Psoas muscle (tissue), 8 donors: ENCODE results near the gene AP5Z1. TPM values are rescaled to one million over a fixed set of nuclear protein-coding genes. Genes with fewer than 3 reads are reported as not detected.
"Not testable (repeated sequence)": the region's sequence is repeated elsewhere in the genome, so short reads cannot be mapped to it uniquely, and the experiment has no call there.

Experiments
- ATAC-seq, 4 donors: fragments of 200-7000 bp; cut with Tn5 transposase; one replicate each; pipeline ENCODE4 v1.9.1; 2020; ENCODE audit warnings: moderate library complexity in 3 of 4, mild to moderate bottlenecking in 2 of 4
- DNase-seq, 2 donors: peaks; one replicate each; pipeline ENCODE4 v3.0.0-alpha.2; 2020
- H3K27ac ChIP-seq: fragments of 200-600 bp; one replicate; pipeline ENCODE4 v1.8.0; 2022
- H3K27me3 ChIP-seq, 3 donors: fragments of 200-600 bp in 1 of 3; one replicate each; pipeline versions ENCODE4 v1.6.1 to v1.8.0; 2013 to 2022; ENCODE audit warnings: low read length in 2 of 3, mild to moderate bottlenecking in 2 of 3, moderate library complexity in 1 of 3; ENCODE audit not compliant: insufficient read depth in 3 of 3
- H3K36me3 ChIP-seq, 2 donors: fragments of 200-600 bp in 1 of 2; one replicate each; pipeline versions ENCODE4 v1.6.1 to v1.8.0; 2013 to 2022; ENCODE audit warnings: low read depth in 1 of 2, mild to moderate bottlenecking in 1 of 2, moderate library complexity in 1 of 2; ENCODE audit not compliant: insufficient read depth in 1 of 2
- H3K4me1 ChIP-seq: fragments of 200-600 bp; one replicate; pipeline ENCODE4 v1.8.0; 2022
- H3K4me3 ChIP-seq: fragments of 200-600 bp; one replicate; pipeline ENCODE4 v1.8.0; 2022; ENCODE audit warnings: mild to moderate bottlenecking
- H3K9me3 ChIP-seq: fragments of 200-600 bp; one replicate; pipeline ENCODE4 v1.8.0; 2022
- WGBS, 3 donors: extraction: QIAGEN DNeasy Blood & Tissue Kit; methylation state at CpG; one replicate each; pipeline versions ENCODE4 v1.1.6 to v1.1.7; 2013; 5-methylcytosine and 5-hydroxymethylcytosine counted together
- intact Hi-C, 2 donors: fragments of 100-400 bp; cut with DNase I; formaldehyde crosslinking; loops; one replicate each; pipeline versions ENCODE4 v1.11.0 to v1.14.2; 2022
- polyA plus RNA-seq, 3 donors: library from polyadenylated mRNA; stranded (reverse); fragments of 200-250 nt; gene quantifications; one replicate each; pipeline ENCODE4 v1.2.3, GENCODE V29; 2013
- total RNA-seq, 4 donors: library from RNA; stranded (reverse); fragmentation: NEBNext Ultra II Directional in 2 of 4; extraction: Animal tissue kit (Norgen Biotek cat#: 25700) in 2 of 4; gene quantifications; one replicate each; pipeline versions ENCODE4 v1.2.1 to v1.2.4, GENCODE V29; 2021 to 2023
- TF ChIP-seq, protein P1 (sequence below): fragments of 200-600 bp; IDR thresholded peaks from one replicate; pipeline ENCODE4 v1.8.0; 2022; ENCODE audit warnings: antibody characterized with exemption
- donor health status: healthy with polysubstance abuse.
- donor health status: DM: no; HTN: no; CAD: no; lungs with moderate emphysema.
- donor health status: Bipolar disorder and iron deficiency.
- donor health status: healthy.
- donor health status: DM: yes; HTN: yes; CAD: no.
- donor health status: DM: no; HTN: no; CAD: no.
- donor health status: DM: no; HTN: no; CAD: no.
- donor health status: DM: yes; HTN: yes; CAD: no.

Gene AP5Z1
- total and polyA plus RNA-seq, 7 donors = 6.6 to 20.1 (median 12.1) TPM

DNA sequence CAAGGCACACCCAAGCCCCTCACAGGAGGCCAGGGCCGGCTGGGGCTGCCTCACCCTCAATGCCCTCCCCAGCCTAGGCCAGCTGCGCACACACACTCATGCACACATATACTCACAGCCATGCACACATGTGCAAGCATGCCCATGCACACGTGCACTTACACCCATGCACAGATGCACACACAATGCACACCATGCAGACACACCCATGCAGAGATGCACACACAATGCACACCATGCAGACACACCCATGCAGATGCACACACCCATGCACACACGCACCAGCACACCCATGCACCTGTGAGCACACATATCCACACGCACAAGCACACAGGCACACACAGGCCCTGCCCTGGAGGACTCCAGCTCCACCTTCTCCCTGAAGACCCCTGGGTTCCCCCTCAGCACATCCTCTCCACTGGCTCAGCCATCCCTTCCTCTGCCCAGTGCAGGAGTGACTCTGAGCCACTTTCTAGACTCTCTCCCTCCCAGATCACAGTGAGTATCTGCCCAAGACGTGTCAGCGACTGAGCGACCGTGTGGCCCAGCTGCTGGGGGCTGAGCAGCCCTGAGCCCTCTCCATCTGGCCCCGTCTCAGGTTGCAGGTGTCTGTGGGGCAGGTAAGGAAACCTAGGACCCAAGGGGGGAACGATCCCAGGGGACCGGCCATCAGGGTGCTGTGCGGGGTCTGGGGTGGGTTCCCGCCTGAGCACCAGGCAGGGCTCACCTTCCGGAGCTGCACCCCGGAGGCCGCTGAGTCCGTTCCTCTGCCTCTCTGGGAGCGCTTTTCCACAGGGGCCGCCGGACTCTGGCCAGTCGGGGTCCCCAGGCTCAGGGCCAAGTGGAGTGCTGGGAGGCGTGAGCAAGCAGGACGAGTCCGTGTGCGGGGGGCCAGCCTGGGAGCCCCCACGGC is 25.8 kb downstream of the AP5Z1 start:
- ATAC-seq (no peak), DNase-seq (no peak)
- Histone ChIP-seq H3K4me1 (no peaks in the 10 kb centered on the region), H3K9me3 (no peaks in the 10 kb centered on the region), H3K27ac (no peak overlapping the region), H3K4me3 (no peak overlapping the region), H3K27me3 (no peaks in the 10 kb centered on the region), H3K36me3 (no peaks in the 10 kb centered on the region)
- 80 to 86% (median 83%) methylated on average over 27 of the region's 27 CpGs for WGBS, 3 donors
- intact Hi-C loops = no loop called here
- TF ChIP-seq, protein P1, sequence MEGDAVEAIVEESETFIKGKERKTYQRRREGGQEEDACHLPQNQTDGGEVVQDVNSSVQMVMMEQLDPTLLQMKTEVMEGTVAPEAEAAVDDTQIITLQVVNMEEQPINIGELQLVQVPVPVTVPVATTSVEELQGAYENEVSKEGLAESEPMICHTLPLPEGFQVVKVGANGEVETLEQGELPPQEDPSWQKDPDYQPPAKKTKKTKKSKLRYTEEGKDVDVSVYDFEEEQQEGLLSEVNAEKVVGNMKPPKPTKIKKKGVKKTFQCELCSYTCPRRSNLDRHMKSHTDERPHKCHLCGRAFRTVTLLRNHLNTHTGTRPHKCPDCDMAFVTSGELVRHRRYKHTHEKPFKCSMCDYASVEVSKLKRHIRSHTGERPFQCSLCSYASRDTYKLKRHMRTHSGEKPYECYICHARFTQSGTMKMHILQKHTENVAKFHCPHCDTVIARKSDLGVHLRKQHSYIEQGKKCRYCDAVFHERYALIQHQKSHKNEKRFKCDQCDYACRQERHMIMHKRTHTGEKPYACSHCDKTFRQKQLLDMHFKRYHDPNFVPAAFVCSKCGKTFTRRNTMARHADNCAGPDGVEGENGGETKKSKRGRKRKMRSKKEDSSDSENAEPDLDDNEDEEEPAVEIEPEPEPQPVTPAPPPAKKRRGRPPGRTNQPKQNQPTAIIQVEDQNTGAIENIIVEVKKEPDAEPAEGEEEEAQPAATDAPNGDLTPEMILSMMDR = no peak

DNA sequence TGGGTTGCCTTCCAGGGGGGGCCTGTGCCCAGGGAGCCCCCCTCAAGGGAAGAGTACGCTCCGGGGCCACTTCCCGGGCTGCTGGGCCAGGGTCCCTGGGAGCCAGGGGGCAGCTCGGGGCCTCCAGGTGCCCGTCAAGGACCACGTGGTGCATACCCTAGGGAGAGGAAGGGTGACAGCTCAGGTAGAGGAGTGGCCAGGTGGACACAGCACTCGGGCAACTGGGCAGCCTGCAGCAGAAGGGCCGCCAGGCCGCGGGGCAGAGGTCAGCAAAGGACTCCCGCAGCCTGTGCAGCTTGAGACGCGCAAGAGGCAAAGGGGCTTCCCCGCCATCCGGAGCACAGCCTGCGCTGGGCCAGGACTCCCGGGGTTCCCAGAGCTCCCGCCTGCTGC is 26.4 kb downstream of the AP5Z1 start:
- WGBS, 3 donors = 81 to 86% (median 82%) methylated on average over 16 to 18 of the region's 18 CpGs
- TF ChIP-seq, protein P1 = no peak
- ATAC-seq (no peak), DNase-seq (no peak)
- Histone ChIP-seq H3K27me3 (peaks cover 0 to 5% (median 0%) of the 10 kb centered on the region in 3 donors), H3K4me3 (no peak overlapping the region), H3K4me1 (no peaks in the 10 kb centered on the region), H3K27ac (no peak overlapping the region), H3K36me3 (no peaks in the 10 kb centered on the region), H3K9me3 (no peaks in the 10 kb centered on the region)
- intact Hi-C loops = no loop called here

DNA sequence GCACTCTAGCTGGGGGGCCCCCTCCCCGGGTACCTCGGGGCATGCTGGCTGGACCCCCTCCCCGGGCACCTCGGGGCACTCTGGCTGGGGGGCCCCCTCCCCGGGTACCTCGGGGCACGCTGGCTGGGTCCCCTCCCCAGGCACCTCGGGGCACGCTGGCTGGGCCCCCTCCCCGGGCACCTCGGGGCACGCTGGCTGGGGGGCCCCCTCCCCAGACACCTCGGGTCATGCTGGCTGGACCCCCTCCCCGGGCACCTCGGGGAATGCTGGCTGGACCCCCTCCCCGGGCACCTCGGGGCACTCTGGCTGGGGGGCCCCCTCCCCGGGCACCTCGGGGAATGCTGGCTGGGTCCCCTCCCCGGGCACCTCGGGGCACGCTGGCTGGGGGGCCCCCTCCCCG is 27.2 kb downstream of the AP5Z1 start:
- not testable (repeated sequence) for ATAC-seq, H3K27me3 ChIP-seq
- WGBS, 3 donors = 87 to 93% (median 91%) methylated on average over 6 to 23 of the region's 23 CpGs

DNA sequence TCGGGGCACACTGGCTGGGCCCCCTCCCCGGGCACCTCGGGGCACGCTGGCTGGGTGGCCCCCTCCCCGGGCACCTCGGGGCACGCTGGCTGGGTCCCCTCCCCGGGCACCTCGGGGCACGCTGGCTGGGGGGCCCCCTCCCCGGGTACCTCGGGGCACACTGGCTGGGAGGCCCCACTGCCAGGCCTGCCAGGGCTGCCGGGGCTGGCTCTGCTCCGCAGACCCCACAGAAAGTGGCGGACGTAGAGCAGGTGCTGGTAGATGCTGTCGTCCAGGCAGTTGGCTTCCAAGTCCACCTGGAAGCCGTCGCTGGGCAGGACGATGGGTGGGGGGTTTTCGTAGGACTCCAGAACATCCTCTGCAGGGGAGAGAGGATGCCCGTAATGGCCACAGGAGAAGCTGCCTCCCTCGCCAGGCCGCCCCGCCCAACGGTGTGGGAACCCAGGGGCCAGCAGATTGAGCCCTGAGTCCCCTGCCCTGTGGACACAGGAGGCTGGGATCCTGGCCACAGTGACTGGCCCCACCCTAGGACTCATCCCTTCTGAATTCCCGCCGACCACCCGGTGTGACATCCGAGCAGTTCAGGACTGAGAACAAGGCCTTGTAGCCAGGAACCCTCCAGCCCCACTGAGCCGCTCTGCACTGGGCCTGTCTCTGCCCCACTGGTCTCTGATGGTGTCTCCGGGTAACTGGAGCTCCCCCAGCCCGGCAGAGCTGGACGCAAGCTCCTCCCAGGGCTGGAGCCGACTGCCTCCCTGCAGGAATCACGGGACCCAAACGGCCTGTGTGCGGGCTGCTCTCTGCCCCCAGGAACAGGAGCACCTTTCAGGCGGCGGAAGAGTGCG is 28.2 kb downstream of the AP5Z1 start:
- Histone ChIP-seq H3K9me3 (no peaks in the 10 kb centered on the region), H3K36me3 (no peaks in the 10 kb centered on the region), H3K4me1 (no peaks in the 10 kb centered on the region), H3K4me3 (no peak overlapping the region), H3K27ac (no peak overlapping the region), H3K27me3 (peaks cover 0 to 5% (median 0%) of the 10 kb centered on the region in 3 donors)
- intact Hi-C loops = no loop called here
- TF ChIP-seq, protein P1 = no peak
- ATAC-seq (no peak), DNase-seq (no peak)
- WGBS, 3 donors = 62 to 66% (median 65%) methylated on average over 32 to 41 of the region's 41 CpGs

More for the DNA sequence above, 27.2 kb downstream of the AP5Z1 start:
- H3K9me3 ChIP-seq, H3K36me3 ChIP-seq, DNase-seq, H3K4me3 ChIP-seq, H3K27ac ChIP-seq, intact Hi-C loops, H3K4me1 ChIP-seq: not testable (repeated sequence)
